Pancreas (tissue), 10 donors: ENCODE measurements around the gene RNF182. TPM values are rescaled to one million over a fixed set of nuclear protein-coding genes. Genes with fewer than 3 reads are reported as not detected.

Source experiments
- ATAC-seq, 4 donors: fragments of 200-7000 bp; cut with Tn5 transposase; one replicate each; pipeline versions ENCODE4 v1.8.0 to v1.9.1; 2020; ENCODE audit warnings: mild to moderate bottlenecking in 4 of 4, moderate library complexity in 4 of 4
- DNase-seq, 6 donors: peaks; one replicate each; pipeline ENCODE4 v3.0.0-alpha.2; 2020
- FAIRE-seq: peaks from 2 replicates; lab custom pipeline; 2012; peaks lifted over from hg19 to GRCh38; lab: Jason Lieb, UNC
- H3K27ac ChIP-seq, 4 donors: fragments of 200-600 bp; sonication (generic); 1 replicate in 3 of 4; 2 replicates in 1 of 4; pipeline versions ENCODE4 v1.5.0 to v1.8.0; 2020
- H3K27me3 ChIP-seq, 4 donors: fragments of 200-600 bp; one replicate each; pipeline ENCODE4 v1.8.0; 2021
- H3K36me3 ChIP-seq, 3 donors: fragments of 200-600 bp; sonication (generic) in 1 of 3; one replicate each; pipeline versions ENCODE4 v1.5.0 to v1.8.0; 2020 to 2021
- H3K4me1 ChIP-seq, 3 donors: fragments of 200-600 bp; one replicate each; pipeline ENCODE4 v1.8.0; 2021
- H3K4me3 ChIP-seq, 4 donors: fragments of 200-600 bp; sonication (generic) in 2 of 4; one replicate each; pipeline versions ENCODE4 v1.5.0 to v1.8.0; 2020 to 2021
- H3K9me3 ChIP-seq, 4 donors: fragments of 200-600 bp; one replicate each; pipeline ENCODE4 v1.8.0; 2021
- WGBS, 2 donors: extraction: QIAGEN DNeasy Blood & Tissue Kit; methylation state at CpG; one replicate each; pipeline ENCODE4 v1.1.7; 2013; 5-methylcytosine and 5-hydroxymethylcytosine counted together
- intact Hi-C, 3 donors: fragments of 100-400 bp; cut with DNase I; formaldehyde crosslinking; loops; one replicate each; pipeline versions ENCODE4 v1.11.1 to v1.14.2; 2022
- polyA plus RNA-seq, 2 donors: library from polyadenylated mRNA; stranded (reverse); fragments of 200-250 nt; gene quantifications; one replicate each; pipeline ENCODE4 v1.2.3, GENCODE V29; 2013
- total RNA-seq, 6 donors: library from RNA; stranded (reverse); fragmentation: NEBNext Ultra II Directional in 4 of 6; extraction: Animal tissue kit (Norgen Biotek cat#: 25700) in 4 of 6; gene quantifications; one replicate each; pipeline versions ENCODE4 v1.2.1 to v1.2.4, GENCODE V29; 2021 to 2023
- TF ChIP-seq, protein P1 (sequence below), 4 donors: fragments of 200-600 bp; sonication (generic) in 3 of 4; IDR thresholded peaks; one replicate each; pipeline versions ENCODE4 v1.5.0 to v1.8.0; 2021; ENCODE audit warnings: antibody characterized with exemption in 4 of 4
- donor health status: healthy with polysubstance abuse.
- donor health status: DM: no; HTN: no; CAD: no; lungs with moderate emphysema.
- donor health status: DM: no; HTN: no; CAD: no.
- donor health status: control.
- donor health status: control.
- donor health status: Bipolar disorder and iron deficiency.
- donor health status: DM: yes; HTN: yes; CAD: no.
- donor health status: DM: no; HTN: no; CAD: no.
- donor health status: DM: no; HTN: no; CAD: no.
- donor health status: DM: yes; HTN: yes; CAD: no.

RNF182 gene
- total and polyA plus RNA-seq, 8 donors, result 0.34 to 2.2 (median 0.77) TPM

DNA sequence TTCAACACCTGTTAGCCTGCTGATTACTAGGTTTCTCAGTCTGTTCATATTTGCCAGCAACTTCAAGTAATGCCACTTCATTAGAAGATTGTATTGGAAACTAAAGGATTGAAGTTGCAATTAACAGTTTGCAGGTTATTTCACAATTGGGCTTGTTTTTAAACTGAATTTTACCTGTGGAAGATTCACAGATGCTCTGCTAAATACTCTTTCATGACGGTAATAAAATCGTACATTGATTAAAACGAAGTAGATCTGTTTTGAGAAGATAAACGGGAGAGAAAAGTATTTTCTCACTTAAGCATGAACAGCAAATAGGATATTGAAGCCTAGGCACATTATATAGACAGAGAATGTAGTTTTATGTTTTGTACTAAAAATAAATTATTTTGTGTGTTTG is 1.6 kb downstream of the RNF182 start:
- H3K4me3 ChIP-seq, result no peak overlapping the region
- intact Hi-C loops, result no loop called here
- peaks cover 0 to 5% (median 0%) of the 10 kb centered on the region in 3 donors for H3K4me1 ChIP-seq
- H3K27ac ChIP-seq, result no peak overlapping the region
- DNase-seq (no peak), ATAC-seq (no peak), FAIRE-seq (no peak)
- no peaks in the 10 kb centered on the region for H3K9me3 ChIP-seq
- TF ChIP-seq, protein P1, sequence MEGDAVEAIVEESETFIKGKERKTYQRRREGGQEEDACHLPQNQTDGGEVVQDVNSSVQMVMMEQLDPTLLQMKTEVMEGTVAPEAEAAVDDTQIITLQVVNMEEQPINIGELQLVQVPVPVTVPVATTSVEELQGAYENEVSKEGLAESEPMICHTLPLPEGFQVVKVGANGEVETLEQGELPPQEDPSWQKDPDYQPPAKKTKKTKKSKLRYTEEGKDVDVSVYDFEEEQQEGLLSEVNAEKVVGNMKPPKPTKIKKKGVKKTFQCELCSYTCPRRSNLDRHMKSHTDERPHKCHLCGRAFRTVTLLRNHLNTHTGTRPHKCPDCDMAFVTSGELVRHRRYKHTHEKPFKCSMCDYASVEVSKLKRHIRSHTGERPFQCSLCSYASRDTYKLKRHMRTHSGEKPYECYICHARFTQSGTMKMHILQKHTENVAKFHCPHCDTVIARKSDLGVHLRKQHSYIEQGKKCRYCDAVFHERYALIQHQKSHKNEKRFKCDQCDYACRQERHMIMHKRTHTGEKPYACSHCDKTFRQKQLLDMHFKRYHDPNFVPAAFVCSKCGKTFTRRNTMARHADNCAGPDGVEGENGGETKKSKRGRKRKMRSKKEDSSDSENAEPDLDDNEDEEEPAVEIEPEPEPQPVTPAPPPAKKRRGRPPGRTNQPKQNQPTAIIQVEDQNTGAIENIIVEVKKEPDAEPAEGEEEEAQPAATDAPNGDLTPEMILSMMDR (IDR thresholded peaks at IDR 0.05), result no peak
- peaks cover 0 to 21% (median 11%) of the 10 kb centered on the region in 4 donors for H3K27me3 ChIP-seq
- H3K36me3 ChIP-seq, result no peaks in the 10 kb centered on the region
- WGBS, 2 donors, result 50 to 51% methylated on average over 4 of the region's 4 CpGs

DNA sequence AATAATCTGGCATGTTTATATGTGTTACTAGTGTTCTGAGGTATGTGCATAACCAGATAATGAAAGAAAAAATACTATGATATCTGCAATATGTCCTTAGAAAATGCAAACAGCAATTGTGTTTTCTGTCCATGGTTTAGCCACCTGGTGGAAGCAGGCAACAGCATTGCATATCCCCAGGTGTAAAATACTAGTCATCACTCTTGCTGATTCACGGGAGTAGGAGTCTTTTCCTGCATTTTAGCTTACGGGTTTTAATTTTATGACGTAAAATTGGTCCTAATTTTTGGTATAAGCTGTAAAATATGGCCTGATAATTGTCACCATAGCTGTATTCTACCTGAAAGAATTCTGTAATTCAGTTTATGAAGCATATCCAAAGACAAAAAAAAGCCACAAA is 2.5 kb downstream of the RNF182 start:
- 72 to 76% methylated on average over 3 of the region's 3 CpGs for WGBS, 2 donors
- DNase-seq (no peak), FAIRE-seq (no peak), ATAC-seq (no peak)
- intact Hi-C loops, result no loop called here
- Histone ChIP-seq H3K4me1 (peaks cover 0 to 5% (median 0%) of the 10 kb centered on the region in 3 donors), H3K36me3 (no peaks in the 10 kb centered on the region), H3K27ac (no peak overlapping the region), H3K27me3 (peaks cover 0 to 21% (median 11%) of the 10 kb centered on the region in 4 donors), H3K4me3 (no peak overlapping the region), H3K9me3 (no peaks in the 10 kb centered on the region)
- TF ChIP-seq, protein P1 (IDR thresholded peaks at IDR 0.05), result no peak

DNA sequence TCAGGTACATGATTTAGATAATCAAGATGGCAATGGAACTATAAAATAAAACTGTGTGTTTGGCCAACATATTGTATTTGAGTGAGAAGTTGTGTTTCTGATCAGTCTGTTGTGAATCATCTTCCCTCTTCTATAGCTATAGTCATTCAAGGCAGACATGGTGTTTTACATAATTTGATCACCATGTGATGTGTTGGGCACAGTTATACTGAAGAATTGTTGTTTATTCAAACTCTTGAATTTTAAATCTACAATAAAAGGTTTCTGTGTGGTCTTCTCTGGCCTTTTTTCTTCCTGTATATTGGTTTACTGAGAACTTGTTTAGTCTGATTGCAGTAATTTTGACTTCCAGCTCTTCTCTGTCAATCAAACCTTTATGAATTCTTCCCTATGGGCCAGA is 4.4 kb downstream of the RNF182 start:
- TF ChIP-seq, protein P1 (IDR thresholded peaks at IDR 0.05), result no peak

DNA sequence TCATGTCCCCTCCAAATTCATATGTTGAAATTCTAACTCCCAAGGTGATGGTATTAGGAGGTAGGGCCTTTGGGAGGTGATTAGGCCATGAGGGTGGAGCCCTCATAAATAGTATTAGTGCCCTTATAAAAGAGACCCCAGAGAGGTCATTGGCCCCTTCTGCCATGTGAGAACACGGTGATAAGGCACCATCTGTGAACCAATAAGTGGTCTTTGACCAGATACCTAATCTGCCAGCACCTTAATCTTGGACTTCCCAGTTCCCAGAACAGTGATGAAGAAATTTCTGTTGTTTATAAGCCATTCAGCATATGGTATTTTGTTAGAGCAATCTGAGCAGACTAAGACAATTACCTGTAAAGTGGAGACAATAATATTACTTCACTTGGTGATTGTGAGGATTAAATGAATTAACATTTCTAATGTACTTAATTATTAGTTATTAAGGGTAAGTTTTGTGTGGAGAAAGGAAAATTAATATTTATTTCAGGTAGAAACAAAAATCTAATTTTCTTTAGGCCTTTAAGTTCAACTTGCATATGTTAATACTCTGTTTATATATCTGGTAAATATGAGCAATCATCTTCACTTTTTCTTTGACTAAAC is 7.1 kb downstream of the RNF182 start:
- H3K36me3 ChIP-seq, result no peaks in the 10 kb centered on the region
- TF ChIP-seq, protein P1 (IDR thresholded peaks at IDR 0.05), result no peak
- no peak overlapping the region for H3K4me3 ChIP-seq
- DNase-seq, result no peak
- no peak overlapping the region for H3K27ac ChIP-seq
- no peaks in the 10 kb centered on the region for H3K4me1 ChIP-seq
- FAIRE-seq, result no peak
- H3K27me3 ChIP-seq, result peaks cover 0 to 11% (median 6%) of the 10 kb centered on the region in 4 donors
- intact Hi-C loops, result no loop called here
- ATAC-seq, result no peak
- no peaks in the 10 kb centered on the region for H3K9me3 ChIP-seq
- 87 to 88% methylated on average over 1 of the region's 1 CpG for WGBS, 2 donors

More for the DNA sequence above, 4.4 kb downstream of the RNF182 start:
- Histone ChIP-seq H3K27ac (no peak overlapping the region), H3K4me3 (no peak overlapping the region), H3K4me1 (peaks cover 0 to 5% (median 0%) of the 10 kb centered on the region in 3 donors), H3K36me3 (no peaks in the 10 kb centered on the region), H3K9me3 (no peaks in the 10 kb centered on the region), H3K27me3 (peaks cover 0 to 21% (median 11%) of the 10 kb centered on the region in 4 donors)
- intact Hi-C loops, result no loop called here
- no peak for FAIRE-seq
- ATAC-seq, result no peak
- no peak for DNase-seq

- H3K4me3 ChIP-seq, result no peak overlapping the region
- WGBS, 2 donors, result 76 to 88% methylated on average over 1 of the region's 1 CpG
- no peaks in the 10 kb centered on the region for H3K4me1 ChIP-seq
- no peaks in the 10 kb centered on the region for H3K36me3 ChIP-seq
- H3K9me3 ChIP-seq, result no peaks in the 10 kb centered on the region
- peaks cover 0 to 3% (median 1%) of the 10 kb centered on the region in 4 donors for H3K27me3 ChIP-seq
- H3K27ac ChIP-seq, result no peak overlapping the region
- no peak for ATAC-seq
- no peak for DNase-seq
- no peak for FAIRE-seq
- TF ChIP-seq, protein P1 (IDR thresholded peaks at IDR 0.05), result no peak
- intact Hi-C loops, result no loop called here
Measured at GRCh38 chr6:13932785-13933184, 8.0 kb downstream of the RNF182 start.
